RPMI7951 (cell line): ENCODE measurements around the gene TMPRSS2. TPM values are rescaled to one million over a fixed set of nuclear protein-coding genes. Genes with fewer than 3 reads are reported as not detected.

ENCODE experiments used
- DNase-seq: peaks from one replicate; pipeline ENCODE4 v3.0.0-alpha.2; 2012; ENCODE audit warnings: low read depth
- total RNA-seq: library from RNA; depleted of rRNA; stranded (reverse); fragments of >200 nt; shearing (Covaris generic); gene quantifications from 2 replicates; pipeline ENCODE4 v1.2.3, GENCODE V29; 2014

TMPRSS2 gene
- total RNA-seq, 1 experiment from 2014 or later: not detected

DNA sequence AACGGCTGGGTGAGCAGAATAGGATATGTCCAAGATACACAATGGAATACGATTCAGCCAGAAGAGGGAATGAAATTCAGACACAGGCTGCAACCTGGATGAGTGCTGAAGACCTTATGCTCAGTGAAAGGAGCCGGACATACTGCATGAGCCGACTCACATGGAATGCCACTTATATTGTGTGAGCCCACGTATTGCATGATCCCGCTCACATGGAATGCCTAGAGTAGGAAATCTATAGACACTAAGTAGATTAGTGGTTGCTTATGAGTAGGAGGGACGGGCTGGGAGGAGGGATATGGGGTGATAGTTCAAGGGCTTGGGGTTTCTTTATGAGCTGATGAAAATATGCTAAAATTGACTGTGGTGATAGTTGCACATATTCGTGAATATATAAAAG lies 26.8 kb downstream of the TMPRSS2 start:
- DNase-seq: no peak

DNA sequence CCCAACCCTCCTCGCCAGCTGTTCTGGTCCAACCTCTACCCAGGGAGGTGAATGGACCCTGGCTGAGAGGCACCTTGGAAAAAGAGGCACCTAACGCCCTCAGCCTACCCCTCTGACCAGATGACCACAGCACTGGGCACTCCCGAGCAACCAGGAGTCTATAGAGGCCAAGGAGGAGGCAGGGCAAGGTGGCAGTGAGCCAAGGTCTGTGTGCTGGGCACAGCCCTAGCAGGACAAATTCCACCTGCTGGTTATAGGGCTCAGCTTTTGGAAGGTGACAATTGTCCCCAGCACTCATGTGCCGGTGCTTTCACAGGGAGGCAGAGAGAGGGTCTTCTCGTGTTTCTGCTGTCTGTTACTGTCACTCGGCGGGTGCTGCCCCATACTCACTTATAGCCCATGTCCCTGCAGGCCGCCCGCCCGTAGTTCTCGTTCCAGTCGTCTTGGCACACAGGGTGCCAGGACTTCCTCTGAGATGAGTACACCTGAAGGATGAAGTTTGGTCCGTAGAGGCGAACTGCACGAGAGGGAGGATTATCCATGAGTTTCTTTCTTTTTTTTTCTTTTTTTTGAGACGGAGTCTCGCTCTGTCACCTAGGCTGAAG lies 27.8 kb downstream of the TMPRSS2 start:
- DNase-seq: no peak

DNA sequence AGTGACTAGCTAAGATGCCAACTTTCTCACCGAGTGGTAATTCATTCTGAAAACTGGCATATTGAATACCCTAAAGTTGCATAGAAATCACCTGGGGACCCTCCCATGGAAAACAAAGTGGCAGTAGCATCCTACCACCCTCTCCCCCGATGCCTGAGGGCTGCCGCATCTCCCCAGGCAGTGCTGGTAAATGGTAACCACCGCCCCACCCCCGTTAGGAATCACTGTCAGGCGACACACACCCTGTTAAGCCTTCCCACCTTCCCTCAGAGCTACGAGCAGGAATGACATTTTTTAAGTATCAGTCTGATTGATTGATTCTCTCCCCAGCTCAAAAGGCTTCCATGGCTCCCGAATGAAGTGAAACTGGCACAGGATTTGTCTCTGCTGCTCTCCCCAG lies 28.3 kb downstream of the TMPRSS2 start:
- no peak for DNase-seq

DNA sequence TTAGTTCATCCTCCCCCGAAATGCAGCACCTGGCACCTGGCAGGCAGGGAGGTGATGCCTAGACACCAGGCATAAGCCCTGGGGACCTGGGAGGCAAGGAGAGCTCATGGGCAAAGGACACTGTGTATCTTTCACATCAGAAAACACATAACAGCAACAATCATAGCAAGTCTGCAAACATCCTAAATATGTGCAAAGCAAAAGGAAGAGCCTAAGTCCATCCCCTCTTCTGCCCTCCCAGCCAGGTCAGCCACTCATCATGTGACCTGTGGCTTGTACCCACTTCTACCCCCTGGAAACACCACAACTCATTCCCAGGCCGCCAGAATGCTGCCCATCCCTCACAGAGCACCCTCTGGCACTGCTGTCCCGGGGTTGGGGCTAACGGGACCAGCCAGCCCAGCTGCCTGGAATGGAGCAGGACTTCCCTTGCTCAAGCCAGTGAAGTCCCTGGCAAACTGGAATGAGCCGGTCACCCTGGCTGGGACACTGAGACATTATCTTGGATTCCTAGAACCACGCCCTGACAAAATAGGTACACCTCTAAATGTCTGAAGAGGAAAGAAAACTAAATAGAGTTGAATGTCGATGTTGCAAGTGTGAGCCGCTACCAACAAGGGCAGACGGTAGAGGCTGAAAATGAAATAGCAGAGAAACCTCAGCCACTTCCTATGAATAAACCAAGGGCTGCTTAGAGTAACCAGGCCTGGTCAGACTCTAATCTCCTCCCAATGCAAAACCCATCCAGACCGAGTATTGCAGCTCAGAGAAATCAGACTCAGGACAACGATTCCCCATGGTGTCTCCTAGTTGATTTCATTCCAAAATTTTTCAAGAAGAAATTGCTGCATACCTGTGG lies 29.4 kb downstream of the TMPRSS2 start:
- no peak for DNase-seq

DNA sequence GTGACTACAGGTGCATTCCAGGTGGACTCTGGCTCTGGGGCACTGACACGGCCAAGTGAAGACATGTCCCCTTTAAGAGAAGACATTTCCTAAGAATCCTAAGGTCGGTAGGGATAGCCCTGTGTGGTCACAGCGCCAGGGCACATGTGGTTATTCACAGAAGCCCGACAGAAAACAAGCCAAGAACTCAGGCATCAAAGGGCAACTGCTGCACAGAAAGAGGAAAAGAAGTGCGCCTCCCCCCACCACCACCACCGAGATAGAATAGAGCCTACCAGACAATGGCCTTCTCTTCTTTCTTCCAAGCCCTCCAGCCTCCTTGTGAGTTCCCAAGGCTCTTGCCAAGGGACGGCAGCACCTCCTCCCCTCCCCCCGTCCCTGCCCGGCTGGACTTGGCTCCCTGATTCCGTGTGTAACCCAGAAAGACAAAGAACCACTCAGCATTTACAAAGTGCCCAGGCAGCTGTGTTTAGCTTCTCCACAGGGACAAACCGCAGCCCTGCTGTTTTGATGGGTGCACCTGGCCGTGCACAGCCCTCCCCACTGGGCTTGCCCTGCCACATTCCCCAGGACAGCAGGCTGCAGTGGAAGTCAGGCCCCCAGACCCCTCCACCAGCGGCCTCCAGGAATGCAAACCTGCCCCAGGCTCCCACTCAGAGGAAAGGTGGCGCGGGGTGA lies 30.2 kb downstream of the TMPRSS2 start:
- DNase-seq: peak; percentile 71

DNA sequence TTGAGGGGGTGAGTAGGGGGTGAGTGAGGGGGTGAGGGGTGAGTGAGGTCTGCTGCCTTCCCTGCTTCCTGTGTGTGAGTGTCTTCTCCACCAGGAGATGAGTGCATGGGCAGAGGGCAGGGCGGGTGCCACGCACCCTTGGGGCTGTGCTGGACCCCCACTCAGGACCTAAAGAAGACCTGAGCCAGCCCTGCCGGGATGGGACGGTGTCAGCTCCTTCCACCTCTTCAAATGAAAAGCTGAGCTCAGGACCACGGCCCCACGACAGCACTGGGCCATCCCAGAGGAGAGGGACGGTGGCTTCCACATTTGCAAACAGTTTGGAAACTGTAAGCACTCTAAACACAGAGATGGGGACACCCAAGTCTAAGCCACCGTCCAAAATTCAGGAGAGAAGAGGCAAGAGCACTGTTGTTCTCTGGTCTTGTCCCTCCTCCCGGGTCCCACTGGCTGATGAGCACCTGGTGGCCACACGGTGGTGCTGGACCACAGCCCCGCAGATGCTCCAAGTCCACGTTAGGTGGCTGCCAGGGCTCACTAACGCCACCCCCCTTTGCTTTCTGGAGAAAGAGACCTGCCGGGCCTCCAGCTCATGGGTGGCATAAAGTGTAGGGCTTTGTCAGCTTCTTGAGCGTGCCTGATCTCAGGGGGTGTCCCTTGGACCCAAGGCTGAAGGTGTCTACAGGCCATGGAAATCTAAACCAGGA lies 32.1 kb downstream of the TMPRSS2 start:
- DNase-seq: no peak

DNA sequence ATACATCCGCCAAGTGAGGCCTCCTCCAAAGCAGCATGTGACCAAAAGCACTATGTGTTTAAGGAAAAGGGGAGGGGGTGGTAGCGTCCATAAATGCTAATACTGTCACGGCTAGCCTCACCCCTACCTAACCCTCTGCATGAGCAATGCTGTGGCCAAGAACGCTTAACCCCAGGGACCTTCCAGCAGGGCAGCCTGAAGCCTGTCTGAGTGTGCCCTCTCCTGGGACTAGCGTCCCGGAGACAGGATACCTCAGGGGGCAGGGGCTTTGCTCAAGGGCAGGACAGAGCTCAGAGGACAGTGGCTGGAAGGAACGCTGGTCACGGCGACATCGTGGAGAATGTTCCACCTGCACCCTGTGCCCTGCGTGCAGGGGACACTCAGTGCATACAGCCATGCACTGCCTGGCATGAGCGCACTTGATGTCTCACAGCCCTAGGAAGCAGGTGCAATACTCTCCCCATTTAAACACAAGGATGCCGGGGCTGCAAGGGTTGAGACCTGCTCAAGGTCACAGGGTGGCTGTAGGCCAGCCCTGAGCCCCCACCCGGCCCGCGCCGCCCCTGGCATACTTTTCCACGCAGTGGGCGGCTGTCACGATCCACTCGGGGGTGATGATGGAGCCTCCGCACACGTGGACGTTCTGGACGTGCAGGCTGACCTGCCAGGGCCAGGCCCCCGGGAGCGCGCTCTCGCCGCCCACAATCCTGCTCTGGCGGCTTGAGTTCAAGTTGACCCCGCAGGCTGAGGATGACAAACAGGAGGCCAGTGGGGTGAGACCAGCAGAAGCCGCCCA lies 35.0 kb downstream of the TMPRSS2 start:
- DNase-seq: no peak

DNA sequence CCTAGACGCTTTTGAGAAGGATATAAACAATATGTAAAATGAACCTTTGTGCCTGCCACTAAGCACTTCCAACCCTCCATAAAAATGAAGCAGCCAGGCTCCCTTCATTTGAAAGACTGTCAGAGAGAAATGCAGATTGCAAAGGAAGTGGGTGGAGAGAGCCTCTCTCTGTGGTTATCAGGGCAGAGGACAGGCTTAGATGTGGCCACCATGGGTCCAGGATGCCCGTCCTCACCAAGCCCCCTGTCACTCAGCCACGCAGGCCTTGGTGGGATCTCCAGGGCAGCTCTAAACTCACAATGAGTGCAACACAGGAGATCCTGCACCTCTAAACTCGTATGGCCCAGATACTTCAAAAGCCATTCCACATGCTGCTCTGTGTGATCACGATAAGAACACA lies 37.9 kb downstream of the TMPRSS2 start:
- DNase-seq: no peak

DNA sequence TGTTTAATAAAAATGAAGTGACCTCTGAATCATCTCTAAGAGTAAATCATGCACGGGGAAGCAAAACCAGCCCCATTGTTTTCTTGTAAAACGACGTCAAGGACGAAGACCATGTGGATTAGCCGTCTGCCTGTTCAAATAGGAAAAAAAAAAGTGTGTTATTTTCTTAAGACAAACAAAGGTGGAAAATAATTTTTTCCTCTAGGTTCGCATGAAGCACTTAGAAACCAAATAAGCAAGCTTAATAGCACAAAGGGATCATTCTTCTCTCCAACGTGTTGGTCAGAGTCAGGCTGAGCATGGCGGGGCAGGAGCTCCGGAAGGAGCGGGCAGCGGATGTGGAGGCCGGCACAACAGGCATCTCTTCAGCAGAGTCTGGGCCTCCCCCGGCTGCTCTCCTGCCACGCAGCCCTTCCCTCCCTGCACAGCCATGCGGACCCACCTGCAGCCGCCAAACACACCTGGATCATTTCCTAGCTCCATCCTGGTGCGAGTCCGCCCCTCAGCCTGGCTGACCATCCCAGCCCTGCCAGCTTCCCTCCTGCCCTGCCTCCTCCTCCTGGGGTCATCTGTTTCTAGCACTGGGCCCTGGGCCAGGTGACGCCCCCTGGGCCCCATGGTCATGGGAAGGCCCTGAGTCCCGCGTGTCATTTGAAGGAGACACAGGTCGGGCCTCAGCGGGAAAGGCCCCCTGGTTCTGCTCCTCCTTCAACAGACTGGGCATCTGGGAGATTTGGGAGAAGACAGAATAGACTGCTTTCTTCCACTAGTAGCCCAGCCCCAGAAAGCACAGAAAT lies 41.7 kb downstream of the TMPRSS2 start:
- DNase-seq: peak; percentile 43

DNA sequence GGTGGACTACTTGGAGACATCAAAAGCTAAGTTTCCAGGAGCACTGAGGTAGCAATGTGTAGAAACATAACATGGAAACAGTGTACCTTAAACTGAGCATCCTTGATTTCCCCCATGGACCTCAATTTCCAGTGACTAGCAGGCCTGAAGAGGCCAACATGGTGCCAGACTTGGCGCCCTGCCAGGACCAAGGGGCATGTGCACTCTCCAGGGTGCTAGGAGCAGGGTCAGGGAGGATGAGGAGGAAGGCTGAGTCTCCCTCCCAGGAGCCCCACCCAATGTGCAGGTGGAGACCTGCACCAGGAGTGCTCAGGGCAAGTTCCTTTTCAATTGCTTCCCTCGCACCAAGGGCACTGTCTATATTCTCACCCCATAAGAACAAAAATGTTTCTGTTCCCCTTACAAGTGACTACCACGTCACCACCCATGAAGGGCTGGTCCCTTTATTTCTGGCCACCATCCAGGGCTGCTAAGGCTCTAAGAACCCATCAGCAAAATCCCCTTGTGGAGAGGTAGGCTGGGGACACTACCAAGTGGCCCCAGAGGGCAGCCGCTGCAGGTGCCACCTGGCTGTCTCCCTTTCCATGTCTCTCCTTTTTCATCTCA lies 42.7 kb downstream of the TMPRSS2 start:
- no peak for DNase-seq

DNA sequence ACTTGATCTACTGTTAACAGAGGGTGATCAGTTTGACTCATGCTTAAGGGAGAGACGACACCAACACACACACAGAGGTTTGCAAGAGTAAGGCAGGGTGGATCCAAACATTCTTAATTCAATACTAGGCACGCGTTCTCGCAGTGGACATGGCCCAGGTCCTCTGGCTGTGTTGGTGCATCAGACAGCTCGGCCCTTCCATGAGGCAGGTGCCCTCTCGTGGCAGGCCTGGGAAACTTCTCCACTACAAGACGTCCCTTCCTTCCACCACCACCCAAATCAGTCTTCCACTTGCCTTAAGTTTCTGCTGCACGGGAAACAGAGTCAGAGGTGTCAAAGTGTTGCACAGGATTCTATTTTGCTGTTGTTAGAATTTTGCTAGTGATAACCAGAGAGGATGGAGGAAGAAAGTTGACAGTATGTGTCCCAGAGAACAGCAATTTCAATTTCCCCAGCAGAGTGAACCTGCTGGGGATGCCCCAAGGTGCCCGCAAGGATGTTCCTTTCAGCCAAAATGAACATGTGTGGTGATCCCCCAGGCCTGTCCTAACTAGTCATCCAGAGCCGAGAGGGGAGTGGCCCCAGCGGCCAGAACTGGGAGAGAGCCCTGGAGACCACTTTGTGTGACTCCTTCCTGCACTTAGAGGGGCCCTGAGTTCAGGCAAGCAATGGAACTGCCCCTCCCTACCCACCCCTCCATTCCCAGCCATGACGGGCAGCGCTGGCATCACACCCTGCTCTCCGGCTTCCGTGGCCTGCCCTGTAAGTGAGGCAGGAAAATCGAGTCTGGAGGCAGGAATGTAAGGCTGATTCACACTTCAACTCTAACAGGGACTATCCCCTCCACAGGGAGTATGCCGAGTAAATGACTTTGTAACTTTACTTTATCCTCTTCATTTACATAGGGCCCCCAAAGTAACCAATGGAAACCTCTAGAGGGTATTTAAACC lies 47.1 kb downstream of the TMPRSS2 start:
- peak; percentile 61 for DNase-seq

DNA sequence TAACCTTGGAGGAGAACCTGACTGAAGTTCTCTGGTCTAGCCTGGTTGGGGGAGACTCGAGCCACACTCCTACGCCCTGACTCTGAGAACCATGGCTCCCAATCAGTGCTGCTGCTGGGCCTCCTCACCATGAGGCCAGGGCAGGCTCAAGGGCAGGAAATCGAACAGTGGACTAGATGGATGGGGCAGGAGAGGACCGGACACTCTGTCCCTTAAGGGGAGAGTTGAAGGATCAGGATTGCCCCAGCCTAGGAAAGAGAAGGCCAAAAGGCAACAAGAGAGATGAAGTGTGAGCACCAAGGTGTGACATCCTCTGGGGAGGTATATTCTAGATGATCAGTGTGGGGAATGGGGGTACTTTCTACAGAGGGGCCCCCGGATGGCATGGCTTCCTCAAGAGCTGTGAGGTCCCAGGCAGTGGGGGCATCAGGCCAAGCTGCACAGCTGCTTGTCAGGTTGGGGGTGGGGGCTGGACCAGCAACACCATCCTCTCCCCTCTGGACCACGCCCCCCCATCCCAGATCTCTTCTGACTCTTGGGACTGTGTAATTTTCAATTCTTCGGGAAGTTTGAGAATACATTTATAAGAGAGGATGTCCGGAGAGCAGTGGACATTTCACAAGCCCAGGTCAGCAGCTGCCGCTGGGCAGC lies 47.9 kb downstream of the TMPRSS2 start:
- no peak for DNase-seq

DNA sequence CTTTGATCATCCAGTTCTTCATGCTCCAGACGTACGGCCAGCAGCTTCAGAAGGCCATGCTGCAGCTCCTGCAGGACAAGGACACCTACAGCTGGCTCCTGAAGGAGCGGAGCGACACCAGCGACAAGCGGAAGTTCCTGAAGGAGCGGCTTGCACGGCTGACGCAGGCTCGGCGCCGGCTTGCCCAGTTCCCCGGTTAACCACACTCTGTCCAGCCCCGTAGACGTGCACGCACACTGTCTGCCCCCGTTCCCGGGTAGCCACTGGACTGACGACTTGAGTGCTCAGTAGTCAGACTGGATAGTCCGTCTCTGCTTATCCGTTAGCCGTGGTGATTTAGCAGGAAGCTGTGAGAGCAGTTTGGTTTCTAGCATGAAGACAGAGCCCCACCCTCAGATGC lies 49.4 kb downstream of the TMPRSS2 start:
- DNase-seq: no peak

DNA sequence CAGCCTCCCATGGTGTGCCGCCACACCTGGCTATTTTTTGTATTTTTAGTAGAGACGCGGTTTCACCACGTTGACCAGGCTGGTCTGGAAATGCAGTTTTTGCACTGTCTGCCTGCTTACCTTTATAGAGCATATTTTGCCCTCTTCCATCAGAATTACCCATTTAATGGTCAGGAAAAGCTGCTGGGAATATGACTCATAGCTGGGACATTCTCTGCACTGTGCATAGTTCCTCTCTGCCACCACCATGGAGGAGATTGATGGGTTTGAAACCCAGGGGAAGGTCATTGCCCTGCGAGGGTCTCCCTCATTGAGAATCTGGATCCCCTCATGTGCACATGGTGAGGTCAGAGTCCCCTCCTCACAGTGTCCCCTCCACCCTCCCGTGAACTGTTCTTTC lies 49.8 kb downstream of the TMPRSS2 start:
- no peak for DNase-seq

DNA sequence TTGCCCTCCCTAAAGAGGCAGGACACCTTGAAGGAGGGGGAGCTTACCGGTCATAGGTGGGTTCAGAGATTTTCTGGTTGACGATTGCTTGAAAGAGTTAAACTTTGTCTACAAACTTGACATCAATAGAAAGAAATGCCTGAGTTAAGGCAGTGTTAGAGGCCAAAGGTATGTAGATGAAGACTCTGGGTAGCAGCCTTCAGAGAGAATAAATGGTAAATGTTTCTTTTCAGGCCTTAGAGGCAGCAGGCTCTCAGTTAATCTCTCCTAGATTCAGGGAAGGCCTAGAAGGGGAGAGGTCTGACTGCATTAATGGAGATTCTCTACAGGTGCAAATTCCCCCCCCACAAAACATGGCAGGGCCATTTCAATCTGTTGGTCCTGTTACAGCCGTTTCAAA lies 54.2 kb downstream of the TMPRSS2 start:
- DNase-seq: no peak

DNA sequence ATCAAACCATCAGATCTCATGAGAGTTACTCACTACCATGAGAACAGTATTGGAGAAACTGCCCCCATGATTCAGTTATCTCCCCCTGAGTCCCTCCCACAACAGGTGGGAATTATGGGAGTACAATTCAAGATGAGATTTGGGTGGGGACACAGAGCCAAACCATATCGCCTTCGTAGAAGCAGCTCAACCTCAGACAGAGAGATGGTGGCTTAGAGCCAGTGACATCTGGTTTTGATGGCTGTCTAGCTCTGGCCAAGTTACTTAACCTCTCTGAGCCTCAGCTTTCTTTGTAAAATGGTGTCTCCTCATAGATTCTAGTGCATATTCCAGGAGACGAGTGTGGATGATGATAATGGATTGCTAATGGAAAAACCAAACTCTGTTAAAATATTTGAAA lies 54.8 kb downstream of the TMPRSS2 start:
- no peak for DNase-seq

DNA sequence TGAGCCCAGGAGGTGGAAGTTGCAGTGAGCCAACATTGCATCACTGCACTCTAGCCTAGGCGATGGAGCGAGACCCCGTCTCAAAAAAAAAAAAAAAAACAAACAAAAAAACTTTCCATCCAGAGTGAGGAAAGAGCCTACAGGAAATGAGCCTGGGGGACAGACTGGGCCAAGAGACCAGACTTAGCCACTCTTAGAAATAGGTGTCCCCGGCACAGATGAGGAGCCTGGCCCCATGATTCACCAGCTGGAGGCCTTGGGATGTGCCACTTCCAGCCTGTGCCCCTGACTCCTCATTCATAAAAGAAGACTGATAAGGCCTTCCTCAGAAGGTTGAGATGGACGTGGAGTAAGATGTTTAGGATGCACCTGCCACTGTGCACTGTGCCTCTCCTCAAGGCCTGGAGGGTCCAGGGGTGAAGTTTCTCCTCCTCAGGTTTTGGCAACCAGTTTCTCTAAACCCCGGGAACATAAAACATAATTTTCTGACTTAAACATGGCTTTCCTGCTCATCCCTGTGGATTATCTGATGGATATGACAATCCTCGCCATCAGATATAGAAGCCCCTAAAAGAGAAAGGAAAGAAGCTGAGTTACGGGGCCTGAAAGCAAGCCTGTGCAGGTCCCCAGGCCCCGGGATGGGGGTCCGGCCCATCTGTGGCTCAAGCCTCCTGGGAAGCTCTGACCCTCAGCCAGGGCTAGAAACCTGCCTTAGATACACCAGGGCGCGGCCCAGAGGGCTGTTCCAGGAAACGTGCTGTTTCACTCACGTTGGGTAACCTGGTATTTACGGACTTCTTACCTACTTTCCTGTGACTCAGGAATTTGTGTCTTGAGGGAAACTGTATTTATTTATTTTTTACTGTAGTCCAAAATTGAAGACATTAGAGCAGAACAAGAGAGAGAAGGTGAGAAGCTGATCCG lies 55.9 kb downstream of the TMPRSS2 start:
- DNase-seq: no peak
